Measurements from ENCODE around the gene TRAPPC2.

DNA sequence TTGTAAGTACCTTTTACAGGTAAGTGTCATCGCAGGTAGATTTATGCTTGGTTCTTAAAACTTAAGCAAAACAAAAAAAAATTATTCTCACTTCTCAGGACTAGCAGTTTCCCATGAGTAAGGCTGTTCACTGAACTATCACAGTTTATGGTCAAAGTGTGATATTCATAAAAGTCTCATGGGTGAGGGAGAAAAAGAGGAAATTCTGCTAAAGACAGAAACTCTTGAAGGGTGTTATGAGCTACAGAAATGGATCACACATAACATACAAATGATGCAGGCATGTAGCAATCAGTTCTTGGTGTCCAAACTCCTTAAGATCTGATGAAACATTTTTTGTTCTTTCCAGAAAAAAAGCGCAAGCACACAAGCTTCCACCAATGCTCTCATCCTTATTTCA lies 37.0 kb downstream of the TRAPPC2 start:
- no peak for TF ChIP-seq ZFX (IDR thresholded peaks at IDR 0.05)
- TF ChIP-seq, protein P1, sequence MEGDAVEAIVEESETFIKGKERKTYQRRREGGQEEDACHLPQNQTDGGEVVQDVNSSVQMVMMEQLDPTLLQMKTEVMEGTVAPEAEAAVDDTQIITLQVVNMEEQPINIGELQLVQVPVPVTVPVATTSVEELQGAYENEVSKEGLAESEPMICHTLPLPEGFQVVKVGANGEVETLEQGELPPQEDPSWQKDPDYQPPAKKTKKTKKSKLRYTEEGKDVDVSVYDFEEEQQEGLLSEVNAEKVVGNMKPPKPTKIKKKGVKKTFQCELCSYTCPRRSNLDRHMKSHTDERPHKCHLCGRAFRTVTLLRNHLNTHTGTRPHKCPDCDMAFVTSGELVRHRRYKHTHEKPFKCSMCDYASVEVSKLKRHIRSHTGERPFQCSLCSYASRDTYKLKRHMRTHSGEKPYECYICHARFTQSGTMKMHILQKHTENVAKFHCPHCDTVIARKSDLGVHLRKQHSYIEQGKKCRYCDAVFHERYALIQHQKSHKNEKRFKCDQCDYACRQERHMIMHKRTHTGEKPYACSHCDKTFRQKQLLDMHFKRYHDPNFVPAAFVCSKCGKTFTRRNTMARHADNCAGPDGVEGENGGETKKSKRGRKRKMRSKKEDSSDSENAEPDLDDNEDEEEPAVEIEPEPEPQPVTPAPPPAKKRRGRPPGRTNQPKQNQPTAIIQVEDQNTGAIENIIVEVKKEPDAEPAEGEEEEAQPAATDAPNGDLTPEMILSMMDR (conservative IDR thresholded peaks at IDR 0.05) = no peak
